NCI-H226 (cell line): ENCODE measurements around the gene APOL3.
"Not testable (repeated sequence)": the region's sequence is repeated elsewhere in the genome, so short reads cannot be mapped to it uniquely, and the experiment has no call there.

Source experiments
- DNase-seq: peaks from one replicate; pipeline ENCODE4 v3.0.0-alpha.2; 2015

Gene APOL3

GRCh38 chr22:36156515-36157419, 3.8 kb downstream of the APOL3 start:
- peak; percentile 21 for DNase-seq

- no peak for DNase-seq
Observed at GRCh38 chr22:36156119-36156514, 4.4 kb downstream of the APOL3 start.

- no peak for DNase-seq
Observed at GRCh38 chr22:36155702-36156101, 4.9 kb downstream of the APOL3 start.

GRCh38 chr22:36154423-36154945, 6.1 kb downstream of the APOL3 start:
- DNase-seq, result no peak

GRCh38 chr22:36153501-36154422, 6.8 kb downstream of the APOL3 start:
- no peak for DNase-seq

GRCh38 chr22:36152821-36153220, 7.7 kb downstream of the APOL3 start:
- DNase-seq, result not testable (repeated sequence)

GRCh38 chr22:36152088-36152487, 8.5 kb downstream of the APOL3 start:
- DNase-seq, result no peak

- no peak for DNase-seq
Observed at GRCh38 chr22:36151006-36151595, 9.5 kb downstream of the APOL3 start.

GRCh38 chr22:36149441-36149840, 11.1 kb downstream of the APOL3 start:
- no peak for DNase-seq

- no peak for DNase-seq
Observed at GRCh38 chr22:36148411-36148810, 12.1 kb downstream of the APOL3 start.

- no peak for DNase-seq
Observed at GRCh38 chr22:36147196-36147791, 13.3 kb downstream of the APOL3 start.

- DNase-seq, result no peak
Observed at GRCh38 chr22:36145881-36146280, 14.7 kb downstream of the APOL3 start.

GRCh38 chr22:36144886-36145541, 15.5 kb downstream of the APOL3 start:
- peak; percentile 14 for DNase-seq

GRCh38 chr22:36143956-36144355, 16.6 kb downstream of the APOL3 start:
- no peak for DNase-seq

GRCh38 chr22:36143066-36143815, 17.3 kb downstream of the APOL3 start:
- no peak for DNase-seq

- DNase-seq, result no peak
Observed at GRCh38 chr22:36141481-36141880, 19.1 kb downstream of the APOL3 start.

- not testable (repeated sequence) for DNase-seq
Observed at GRCh38 chr22:36138709-36139108, 21.8 kb downstream of the APOL3 start.

GRCh38 chr22:36136988-36137387, 23.6 kb downstream of the APOL3 start:
- DNase-seq, result no peak

GRCh38 chr22:36136475-36136874, 24.1 kb downstream of the APOL3 start:
- no peak for DNase-seq

- no peak for DNase-seq
Observed at GRCh38 chr22:36135306-36135980, 25.1 kb downstream of the APOL3 start.

- no peak for DNase-seq
Observed at GRCh38 chr22:36134182-36134581, 26.4 kb downstream of the APOL3 start.
